GM21619 (cell line): ENCODE measurements around the gene DMAC1.

Source experiments
- ATAC-seq: cut with Tn5 transposase; IDR thresholded peaks from one replicate; pipeline ENCODE4 v1.9.1; 2021; ENCODE audit not compliant: unreplicated experiment

Gene DMAC1

GRCh38 chr9:7783635-7784063, 15.9 kb downstream of the DMAC1 start:
- ATAC-seq, result no peak

GRCh38 chr9:7782400-7783120, 17.0 kb downstream of the DMAC1 start:
- no peak for ATAC-seq

- no peak for ATAC-seq
These were observed 19.2 kb downstream of the DMAC1 start for GRCh38 chr9:7780261-7780988.

- no peak for ATAC-seq
These were observed 20.6 kb downstream of the DMAC1 start for GRCh38 chr9:7778851-7779600.

- no peak for ATAC-seq
These were observed 21.8 kb downstream of the DMAC1 start for GRCh38 chr9:7777771-7778170.

- no peak for ATAC-seq
These were observed 29.5 kb downstream of the DMAC1 start for GRCh38 chr9:7770111-7770510.

DNA sequence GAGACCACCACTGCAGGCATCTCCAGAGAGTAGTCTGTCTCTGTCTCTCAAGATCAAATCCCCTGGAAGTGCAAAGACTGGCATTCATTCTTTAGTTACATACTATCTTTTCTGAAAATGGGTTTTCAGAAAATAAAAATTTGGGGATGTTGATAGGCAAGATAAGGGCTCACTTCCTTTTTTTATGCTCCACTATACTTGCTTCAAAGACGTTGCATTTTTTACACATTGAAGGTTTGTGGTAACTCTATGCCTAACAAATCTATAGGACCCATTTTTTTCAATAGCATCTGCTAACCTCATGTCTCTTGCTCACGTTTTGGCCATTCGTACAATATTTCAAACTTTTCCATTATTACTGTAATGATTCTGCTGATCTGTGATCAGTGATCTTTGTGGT, 37.0 kb downstream of the DMAC1 start:
- ATAC-seq, result no peak

DNA sequence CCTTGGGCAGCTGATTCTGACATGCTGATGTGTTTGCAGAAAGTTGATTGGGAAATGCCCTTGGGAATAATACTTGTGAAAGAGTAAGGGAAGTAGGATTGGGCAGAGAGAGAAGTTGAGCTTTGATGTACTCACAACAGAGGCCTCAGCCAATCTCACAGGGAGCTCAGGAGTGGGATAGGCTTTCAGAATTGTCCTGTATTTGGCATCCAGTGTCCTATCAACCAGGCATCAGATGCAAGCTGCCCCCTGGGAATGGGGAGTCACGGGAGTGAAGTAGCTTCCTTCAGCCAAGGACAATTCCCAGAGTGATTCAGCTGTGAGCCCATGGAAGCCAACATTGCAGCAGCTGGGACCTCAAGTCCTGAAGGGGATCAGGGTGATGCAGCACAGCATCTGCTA, 39.6 kb downstream of the DMAC1 start:
- ATAC-seq, result no peak

DNA sequence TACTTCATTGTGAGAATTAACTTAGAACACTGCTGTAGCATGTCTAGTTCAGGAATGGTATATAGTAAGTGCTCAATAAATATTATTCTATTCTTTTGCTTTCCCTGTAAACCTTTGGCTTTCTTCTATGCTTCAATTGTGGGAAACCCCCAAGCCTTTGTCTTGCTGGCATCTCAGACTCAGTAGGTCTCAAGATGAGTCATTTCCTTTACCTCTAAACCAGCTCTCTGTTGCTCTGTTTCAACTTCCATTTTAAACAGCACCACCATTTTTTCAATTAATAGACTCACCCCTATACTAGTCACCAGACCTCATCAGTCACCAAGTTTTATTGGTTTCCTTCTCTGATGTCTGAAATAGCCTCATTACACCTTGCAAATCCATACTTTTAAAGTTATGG, 43.5 kb downstream of the DMAC1 start:
- peak; percentile 99 for ATAC-seq

- ATAC-seq, result no peak
These were observed 47.1 kb downstream of the DMAC1 start for GRCh38 chr9:7752481-7752880.
